ENCODE data around the gene TMEM259. TPM values are rescaled to one million over a fixed set of nuclear protein-coding genes. Genes with fewer than 3 reads are reported as not detected.
A peak's percentile ranks its signal among the peaks of the same experiment; 100 is the strongest.

TMEM259 gene
- 100 to 1,000 TPM; 127 to 164 (median 149) TPM for total RNA-seq (2021; fragmentation: NEBNext Ultra II Directional; extraction: Animal tissue kit (Norgen Biotek cat#: 25700))
- long read RNA-seq, transcript TMEM259-208 (1 exons, 1,637 nt), result major isoform, 13 of 25 reads
- long read RNA-seq, partial matches to known transcripts, result 7 of 25 reads
- long read RNA-seq, other reads (novel, unspliced or antisense), result 3 of 25 reads

DNA sequence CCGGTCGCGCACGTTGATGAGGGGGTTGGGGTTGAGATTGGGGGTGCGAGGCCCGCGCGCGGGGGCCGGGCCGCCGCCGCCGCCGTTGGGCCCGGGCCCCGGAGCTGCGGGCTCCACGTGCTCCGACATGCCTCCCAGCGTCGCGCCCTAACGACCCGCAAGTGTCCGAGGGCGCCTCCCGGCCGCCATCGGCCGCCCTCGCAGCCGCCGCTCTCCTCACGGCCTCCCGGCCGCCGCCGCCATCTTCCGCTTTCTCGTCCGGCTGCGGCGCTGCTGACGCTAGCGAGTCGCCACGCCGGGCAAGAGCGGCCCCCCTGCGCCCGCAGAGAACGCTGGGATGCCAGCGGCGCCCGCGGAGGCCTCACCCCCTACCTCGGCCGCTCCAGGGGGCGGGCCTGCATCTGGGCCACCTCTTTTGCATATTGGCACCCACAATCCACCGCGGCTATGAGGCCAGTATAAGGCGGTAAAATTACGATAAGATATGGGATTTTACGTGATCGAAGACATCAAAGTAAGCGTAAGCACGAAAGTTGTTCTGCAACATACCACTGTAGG, at the start of gene TMEM259:
Gene TMEM259, minus strand, starts transcription at position 256 of the 558 bp plus-strand sequence. Its CDS starts 127 bp downstream, at position 129.
- DNase-seq, result peak; percentile 95
- no peaks in the 10 kb centered on the region; the same call in none of the 2 replicates for H3K27me3 Mint-ChIP-seq (ENCODE audit: insufficient read depth)
- H3K4me3 Mint-ChIP-seq, result peak within 1 kb of the TSS; percentile 93
- TF ChIP-seq, protein P1, sequence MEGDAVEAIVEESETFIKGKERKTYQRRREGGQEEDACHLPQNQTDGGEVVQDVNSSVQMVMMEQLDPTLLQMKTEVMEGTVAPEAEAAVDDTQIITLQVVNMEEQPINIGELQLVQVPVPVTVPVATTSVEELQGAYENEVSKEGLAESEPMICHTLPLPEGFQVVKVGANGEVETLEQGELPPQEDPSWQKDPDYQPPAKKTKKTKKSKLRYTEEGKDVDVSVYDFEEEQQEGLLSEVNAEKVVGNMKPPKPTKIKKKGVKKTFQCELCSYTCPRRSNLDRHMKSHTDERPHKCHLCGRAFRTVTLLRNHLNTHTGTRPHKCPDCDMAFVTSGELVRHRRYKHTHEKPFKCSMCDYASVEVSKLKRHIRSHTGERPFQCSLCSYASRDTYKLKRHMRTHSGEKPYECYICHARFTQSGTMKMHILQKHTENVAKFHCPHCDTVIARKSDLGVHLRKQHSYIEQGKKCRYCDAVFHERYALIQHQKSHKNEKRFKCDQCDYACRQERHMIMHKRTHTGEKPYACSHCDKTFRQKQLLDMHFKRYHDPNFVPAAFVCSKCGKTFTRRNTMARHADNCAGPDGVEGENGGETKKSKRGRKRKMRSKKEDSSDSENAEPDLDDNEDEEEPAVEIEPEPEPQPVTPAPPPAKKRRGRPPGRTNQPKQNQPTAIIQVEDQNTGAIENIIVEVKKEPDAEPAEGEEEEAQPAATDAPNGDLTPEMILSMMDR (IDR thresholded peaks at IDR 0.05), result no peak; the same call in 1 of the 2 replicates
- peaks cover 4% of the 10 kb centered on the region; the same call in 1 of the 2 replicates for H3K9me3 Mint-ChIP-seq
- peak within 1 kb of the TSS; percentile 99 for H3K27ac Mint-ChIP-seq
- no peaks in the 10 kb centered on the region for H3K36me3 Mint-ChIP-seq (ENCODE audit: low read depth)
- peaks cover 34% of the 10 kb centered on the region for H3K4me1 Mint-ChIP-seq (ENCODE audit: low read depth)

DNA sequence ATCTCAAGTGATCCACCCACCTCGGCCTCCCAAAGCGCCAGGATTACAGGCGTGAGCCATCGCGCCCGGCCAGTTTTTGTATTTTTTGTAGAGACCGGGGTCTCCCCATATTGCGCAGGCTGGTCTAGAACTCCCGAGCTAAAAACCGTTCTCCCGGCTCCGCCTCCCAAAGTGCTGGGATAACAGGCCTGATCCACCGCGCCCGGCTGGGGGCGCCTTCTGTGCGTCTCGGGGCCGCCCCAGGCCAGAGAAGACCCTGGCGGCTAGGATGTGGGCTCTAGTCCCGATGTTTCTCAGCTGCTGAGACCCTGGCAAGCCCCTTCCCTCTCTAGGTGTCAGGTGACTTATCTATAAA, 49.6 kb upstream of the TMEM259 start:
- TF ChIP-seq, protein P1 (IDR thresholded peaks at IDR 0.05), result peak; percentile 31; the same call in 1 of the 2 replicates
- Mint-ChIP-seq H3K27me3 (ENCODE audit: insufficient read depth) (peaks cover 18% of the 10 kb centered on the region), H3K27ac (no peak overlapping the region), H3K4me3 (no peak overlapping the region), H3K36me3 (ENCODE audit: low read depth) (no peaks in the 10 kb centered on the region), H3K4me1 (ENCODE audit: low read depth) (peaks cover 8% of the 10 kb centered on the region), H3K9me3 (no peaks in the 10 kb centered on the region)
- DNase-seq, result no peak

DNA sequence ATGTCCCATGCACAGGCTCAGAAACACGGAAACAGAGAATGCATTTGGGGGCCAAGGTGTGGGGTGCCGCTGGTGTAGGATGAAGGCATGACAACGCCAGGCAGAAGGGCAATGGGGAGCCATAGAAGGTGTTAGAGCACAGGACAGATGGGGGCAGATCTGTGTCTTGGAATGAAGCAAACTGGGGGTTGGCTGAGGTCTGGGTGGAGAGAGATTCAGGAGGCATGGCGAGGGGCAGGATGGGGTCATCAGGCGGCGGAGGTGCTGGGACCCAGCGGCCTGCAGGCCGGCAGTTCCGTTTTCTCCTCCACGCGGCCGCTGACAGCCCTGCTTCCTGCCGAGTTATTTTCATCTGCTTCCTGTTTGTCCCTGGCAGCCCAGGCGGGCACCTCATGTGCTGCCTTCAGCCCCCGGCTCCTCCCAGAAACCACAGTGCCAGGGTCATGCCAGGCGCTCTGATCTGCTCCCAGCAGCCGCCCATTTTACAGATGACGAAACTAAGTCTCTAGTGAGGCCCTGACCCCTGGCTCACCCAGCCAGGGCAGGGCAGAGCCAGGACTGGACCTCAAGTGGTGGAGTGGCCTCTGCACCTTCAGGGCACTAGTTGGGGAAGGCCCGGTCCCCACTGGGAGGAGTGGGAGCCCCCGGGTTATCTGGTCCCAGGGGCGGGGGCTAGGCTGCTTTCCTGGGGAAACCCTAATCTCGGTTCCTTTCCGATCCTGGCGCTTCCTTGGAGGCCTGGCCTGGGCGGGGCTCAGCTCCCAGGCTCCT, 48.3 kb upstream of the TMEM259 start:
- no peaks in the 10 kb centered on the region for H3K36me3 Mint-ChIP-seq (ENCODE audit: low read depth)
- no peak overlapping the region for H3K27ac Mint-ChIP-seq
- DNase-seq, result no peak
- TF ChIP-seq, protein P1 (IDR thresholded peaks at IDR 0.05), result no peak
- peaks cover 15% of the 10 kb centered on the region for H3K27me3 Mint-ChIP-seq (ENCODE audit: insufficient read depth)
- H3K4me3 Mint-ChIP-seq, result no peak overlapping the region
- no peaks in the 10 kb centered on the region for H3K9me3 Mint-ChIP-seq
- peaks cover 7% of the 10 kb centered on the region; the same call in 1 of the 2 replicates for H3K4me1 Mint-ChIP-seq (ENCODE audit: low read depth)

DNA sequence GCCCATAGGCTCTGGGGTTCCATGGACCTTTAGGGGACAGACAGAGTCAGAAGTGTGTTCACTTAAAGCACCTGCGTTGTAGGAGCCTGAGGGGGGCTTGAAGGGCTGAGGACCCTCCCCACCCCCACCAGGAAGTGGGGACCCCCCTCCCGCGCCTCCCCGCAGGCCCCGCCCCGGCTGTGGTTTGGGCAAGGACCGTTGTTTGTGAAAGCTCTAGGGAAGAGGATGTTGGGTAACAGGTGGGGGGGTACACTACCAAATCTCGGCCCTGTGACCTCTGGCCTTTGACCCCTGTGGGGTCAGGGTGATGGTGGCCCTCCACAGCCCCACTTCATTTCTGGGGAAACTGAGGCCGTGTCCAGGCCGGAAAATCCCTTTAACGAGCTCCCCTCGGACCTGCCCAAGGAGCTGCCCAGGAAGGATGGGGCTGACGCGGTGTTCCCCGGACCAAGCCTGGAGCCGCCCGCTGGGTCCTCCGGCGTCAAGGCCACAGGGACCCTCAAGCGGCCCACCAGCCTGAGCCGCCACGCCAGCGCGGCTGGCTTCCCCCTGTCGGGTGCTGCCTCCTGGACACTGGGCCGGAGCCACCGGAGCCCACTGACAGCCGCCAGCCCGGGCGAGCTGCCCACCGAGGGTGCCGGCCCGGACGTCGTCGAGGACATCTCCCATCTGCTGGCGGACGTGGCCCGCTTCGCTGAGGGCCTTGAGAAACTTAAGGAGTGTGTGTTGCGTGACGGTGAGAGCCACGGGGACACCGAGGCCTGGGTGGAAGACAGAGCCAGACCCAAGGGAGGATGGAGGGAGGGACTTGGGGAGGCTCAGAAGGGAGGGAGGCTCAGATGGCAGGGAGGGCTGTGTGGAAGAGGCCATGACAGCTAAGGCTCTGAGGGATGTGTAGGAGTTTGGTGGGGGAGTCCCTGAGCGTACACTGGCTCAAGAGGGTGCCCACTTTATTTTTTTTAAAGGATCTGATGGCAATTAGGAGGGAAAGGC, 47.4 kb upstream of the TMEM259 start:
- H3K4me3 Mint-ChIP-seq, result no peak overlapping the region
- TF ChIP-seq, protein P1 (IDR thresholded peaks at IDR 0.05), result no peak
- no peak overlapping the region for H3K27ac Mint-ChIP-seq
- H3K4me1 Mint-ChIP-seq (ENCODE audit: low read depth), result peaks cover 7% of the 10 kb centered on the region; the same call in 1 of the 2 replicates
- H3K36me3 Mint-ChIP-seq (ENCODE audit: low read depth), result no peaks in the 10 kb centered on the region
- H3K27me3 Mint-ChIP-seq (ENCODE audit: insufficient read depth), result peaks cover 15% of the 10 kb centered on the region
- DNase-seq, result no peak
- H3K9me3 Mint-ChIP-seq, result no peaks in the 10 kb centered on the region
